ENCODE results near the gene COL9A3. TPM values are rescaled to one million over a fixed set of nuclear protein-coding genes. Genes with fewer than 3 reads are reported as not detected.
"Not testable (repeated sequence)": the region's sequence is repeated elsewhere in the genome, so short reads cannot be mapped to it uniquely, and the experiment has no call there.

Gene COL9A3
- total RNA-seq, 1 donor from 2014 or later, result 10.5 TPM

DNA sequence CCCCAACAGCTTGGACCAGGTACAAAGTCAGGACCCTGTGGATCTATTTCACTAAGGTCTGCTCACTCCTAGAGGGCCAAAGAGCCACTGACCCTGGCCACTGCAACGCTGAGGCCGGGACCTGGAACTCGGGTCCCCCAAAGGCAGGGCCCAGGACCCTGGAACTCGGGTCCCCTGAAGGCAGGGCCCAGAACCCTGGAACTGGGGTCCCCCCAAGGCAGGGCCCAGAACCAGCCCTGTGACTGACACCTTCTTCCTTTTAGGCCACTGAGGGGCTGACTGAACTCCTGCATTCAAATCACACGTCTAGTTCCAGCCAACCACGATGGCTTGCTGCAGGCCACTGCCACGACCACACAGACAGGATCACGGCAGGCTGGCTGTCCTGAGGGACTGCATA, 35.3 kb downstream of the COL9A3 start:
- Histone ChIP-seq H3F3A (ENCODE audit: low read depth) (no peaks in the 10 kb centered on the region), H3K27me3 (no peaks in the 10 kb centered on the region), H4K20me1 (ENCODE audit: low read depth) (peaks cover 19% of the 10 kb centered on the region), H3K27ac (no peak overlapping the region), H2AFZ (replicated peaks) (no peak overlapping the region), H3K36me3 (no peaks in the 10 kb centered on the region), H3K9me3 (ENCODE audit: low read depth) (no peaks in the 10 kb centered on the region), H3K4me2 (no peak overlapping the region), H3K9ac (no peak overlapping the region), H3K79me2 (ENCODE audit: low read depth) (no peaks in the 10 kb centered on the region), H3K4me1 (no peaks in the 10 kb centered on the region), H3K4me3 (no peak overlapping the region)
- peaks cover 29% of the 10 kb centered on the region for H3K36me3 Mint-ChIP-seq
- no peak overlapping the region for H3K4me3 Mint-ChIP-seq
- peaks cover 2% of the 10 kb centered on the region for H3K27me3 Mint-ChIP-seq (ENCODE audit: insufficient read depth, low read depth)
- no peaks in the 10 kb centered on the region for H3K9me3 Mint-ChIP-seq
- H3K27ac Mint-ChIP-seq, result no peak overlapping the region
- TF ChIP-seq, protein P1, sequence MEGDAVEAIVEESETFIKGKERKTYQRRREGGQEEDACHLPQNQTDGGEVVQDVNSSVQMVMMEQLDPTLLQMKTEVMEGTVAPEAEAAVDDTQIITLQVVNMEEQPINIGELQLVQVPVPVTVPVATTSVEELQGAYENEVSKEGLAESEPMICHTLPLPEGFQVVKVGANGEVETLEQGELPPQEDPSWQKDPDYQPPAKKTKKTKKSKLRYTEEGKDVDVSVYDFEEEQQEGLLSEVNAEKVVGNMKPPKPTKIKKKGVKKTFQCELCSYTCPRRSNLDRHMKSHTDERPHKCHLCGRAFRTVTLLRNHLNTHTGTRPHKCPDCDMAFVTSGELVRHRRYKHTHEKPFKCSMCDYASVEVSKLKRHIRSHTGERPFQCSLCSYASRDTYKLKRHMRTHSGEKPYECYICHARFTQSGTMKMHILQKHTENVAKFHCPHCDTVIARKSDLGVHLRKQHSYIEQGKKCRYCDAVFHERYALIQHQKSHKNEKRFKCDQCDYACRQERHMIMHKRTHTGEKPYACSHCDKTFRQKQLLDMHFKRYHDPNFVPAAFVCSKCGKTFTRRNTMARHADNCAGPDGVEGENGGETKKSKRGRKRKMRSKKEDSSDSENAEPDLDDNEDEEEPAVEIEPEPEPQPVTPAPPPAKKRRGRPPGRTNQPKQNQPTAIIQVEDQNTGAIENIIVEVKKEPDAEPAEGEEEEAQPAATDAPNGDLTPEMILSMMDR (IDR thresholded peaks at IDR 0.05), result no peak
- TF ChIP-seq EZH2 (IDR thresholded peaks at IDR 0.05), result no peak
- TF ChIP-seq EZH2phosphoT487 (IDR thresholded peaks at IDR 0.05), result no peak
- DNase-seq (ENCODE audit: low spot score), result no peak
- no peaks in the 10 kb centered on the region for H3K4me1 Mint-ChIP-seq

DNA sequence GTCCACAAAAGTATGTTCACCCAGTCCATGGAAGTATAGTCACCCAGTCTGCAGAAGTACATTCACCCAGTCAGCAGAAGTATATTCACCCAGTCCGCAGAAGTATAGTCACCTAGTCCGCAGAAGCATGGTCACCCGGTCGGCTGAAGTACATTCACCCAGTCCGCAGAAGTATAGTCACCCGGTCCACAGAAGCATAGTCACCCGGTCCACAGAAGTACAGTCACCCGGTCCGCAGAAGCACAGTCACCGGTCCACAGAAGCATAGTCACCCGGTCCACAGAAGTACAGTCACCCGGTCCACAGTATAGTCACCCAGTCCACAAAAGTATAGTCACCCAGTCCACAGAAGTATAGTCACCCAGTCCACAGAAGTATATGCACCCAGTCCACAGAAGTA, 36.0 kb downstream of the COL9A3 start:
- no peak overlapping the region for H3K4me2 ChIP-seq
- H3K4me3 ChIP-seq, result no peak overlapping the region
- Mint-ChIP-seq H3K27ac (no peak overlapping the region), H3K9me3 (no peaks in the 10 kb centered on the region), H3K4me1 (no peaks in the 10 kb centered on the region), H3K4me3 (no peak overlapping the region), H3K36me3 (peaks cover 31% of the 10 kb centered on the region), H3K27me3 (ENCODE audit: insufficient read depth, low read depth) (peaks cover 2% of the 10 kb centered on the region)
- H3F3A ChIP-seq (ENCODE audit: low read depth), result no peaks in the 10 kb centered on the region
- peaks cover 24% of the 10 kb centered on the region for H4K20me1 ChIP-seq (ENCODE audit: low read depth)
- no peak overlapping the region for H3K9ac ChIP-seq
- no peaks in the 10 kb centered on the region for H3K4me1 ChIP-seq
- TF ChIP-seq, protein P1 (IDR thresholded peaks at IDR 0.05), result no peak
- H2AFZ ChIP-seq (replicated peaks), result no peak overlapping the region
- peaks cover 4% of the 10 kb centered on the region for H3K79me2 ChIP-seq (ENCODE audit: low read depth)
- DNase-seq (ENCODE audit: low spot score), result no peak
- H3K9me3 ChIP-seq (ENCODE audit: low read depth), result no peaks in the 10 kb centered on the region
- no peaks in the 10 kb centered on the region for H3K27me3 ChIP-seq
- no peaks in the 10 kb centered on the region for H3K36me3 ChIP-seq
- H3K27ac ChIP-seq, result no peak overlapping the region

DNA sequence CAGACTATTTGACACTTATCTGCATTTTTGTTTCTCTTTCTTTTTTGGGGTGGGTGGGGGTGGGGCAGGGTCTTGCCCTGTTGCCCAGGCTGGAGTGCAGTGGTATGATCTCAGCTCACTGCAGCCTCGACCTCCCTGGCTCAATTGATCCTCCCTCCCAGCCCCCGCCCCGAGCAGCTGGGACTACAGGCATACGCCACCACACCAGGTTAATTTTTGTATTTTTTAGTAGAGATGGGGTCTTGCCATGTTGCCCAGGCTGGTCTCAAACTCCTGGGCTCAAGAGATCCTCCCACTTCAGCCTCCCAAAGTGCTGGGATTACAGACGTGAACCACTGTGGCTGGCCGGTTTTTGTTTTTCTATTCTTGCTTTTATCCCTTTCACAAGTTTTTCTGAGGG, 36.5 kb downstream of the COL9A3 start:
- H3K27ac ChIP-seq; H3K27me3 Mint-ChIP-seq (ENCODE audit: insufficient read depth, low read depth); H3K4me2 ChIP-seq; H3K4me1 Mint-ChIP-seq; H3K79me2 ChIP-seq (ENCODE audit: low read depth); H3K9me3 Mint-ChIP-seq; H3K27ac Mint-ChIP-seq; H3F3A ChIP-seq (ENCODE audit: low read depth); H3K4me3 ChIP-seq; H3K27me3 ChIP-seq; H3K9me3 ChIP-seq (ENCODE audit: low read depth); H3K36me3 ChIP-seq; H3K4me1 ChIP-seq; H3K9ac ChIP-seq; DNase-seq (ENCODE audit: low spot score); H3K4me3 Mint-ChIP-seq; H2AFZ ChIP-seq (replicated peaks): not testable (repeated sequence)
- H4K20me1 ChIP-seq (ENCODE audit: low read depth), result peaks cover 28% of the 10 kb centered on the region
- H3K36me3 Mint-ChIP-seq, result peaks cover 30% of the 10 kb centered on the region

DNA sequence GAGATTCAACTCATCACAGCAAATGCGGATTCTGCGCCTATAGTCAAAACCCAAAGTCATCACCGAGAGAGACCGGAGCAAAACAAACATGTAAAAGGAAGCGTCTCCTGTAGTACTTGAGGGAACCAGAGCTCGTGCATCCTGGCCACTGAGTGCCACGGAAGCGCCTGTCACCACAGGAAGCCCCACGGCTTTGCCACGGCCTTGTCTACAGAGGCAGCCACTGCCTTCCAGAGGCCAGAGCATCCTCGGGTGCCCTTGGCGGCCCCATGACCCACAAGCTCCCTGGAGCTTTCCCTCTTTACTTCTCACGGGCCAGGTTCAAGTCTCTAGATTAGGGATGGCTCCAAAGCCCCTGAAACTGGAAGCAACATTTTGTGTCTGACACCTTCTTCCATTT, 37.3 kb downstream of the COL9A3 start:
- Histone ChIP-seq H3K9me3 (ENCODE audit: low read depth) (no peaks in the 10 kb centered on the region), H3K4me2 (no peak overlapping the region), H3F3A (ENCODE audit: low read depth) (peaks cover 3% of the 10 kb centered on the region), H3K9ac (no peak overlapping the region), H2AFZ (replicated peaks) (no peak overlapping the region), H3K4me3 (no peak overlapping the region), H3K27ac (no peak overlapping the region), H3K79me2 (ENCODE audit: low read depth) (peaks cover 13% of the 10 kb centered on the region), H3K27me3 (no peaks in the 10 kb centered on the region), H3K4me1 (peaks cover 2% of the 10 kb centered on the region), H4K20me1 (ENCODE audit: low read depth) (peaks cover 36% of the 10 kb centered on the region), H3K36me3 (no peaks in the 10 kb centered on the region)
- H3K27me3 Mint-ChIP-seq (ENCODE audit: insufficient read depth, low read depth), result peaks cover 2% of the 10 kb centered on the region
- peaks cover 2% of the 10 kb centered on the region for H3K4me1 Mint-ChIP-seq
- H3K4me3 Mint-ChIP-seq, result no peak overlapping the region
- TF ChIP-seq EZH2phosphoT487 (IDR thresholded peaks at IDR 0.05), result no peak
- TF ChIP-seq, protein P1 (IDR thresholded peaks at IDR 0.05), result no peak
- no peak for TF ChIP-seq EZH2 (IDR thresholded peaks at IDR 0.05)
- DNase-seq (ENCODE audit: low spot score), result no peak
- peaks cover 30% of the 10 kb centered on the region for H3K36me3 Mint-ChIP-seq
- no peaks in the 10 kb centered on the region for H3K9me3 Mint-ChIP-seq
- H3K27ac Mint-ChIP-seq, result no peak overlapping the region

Measured in neural progenitor cell (in vitro differentiated cells).